Activated T-cell treated with anti-CD3 and anti-CD28 coated beads, Interleukin-2, amount 50 U/mL, for 72 hours (primary cell): ENCODE measurements around the gene SOD3. TPM values are rescaled to one million over a fixed set of nuclear protein-coding genes. Genes with fewer than 3 reads are reported as not detected.

Source experiments
- ATAC-seq, 2 donors: fragments of 150-1000 bp; cut with Tn5 transposase; replicated peaks in 1 of 2; 2 replicates each; pipeline ENCODE4 v1.10.0; 2021; ENCODE audit warnings: moderate library complexity in 2 of 2, mild to moderate bottlenecking in 1 of 2
- DNase-seq, 2 donors: peaks; one replicate each; pipeline ENCODE4 v3.0.0; 2021 to 2022; ENCODE audit warnings: mixed read lengths in 1 of 2
- H3K27ac Mint-ChIP-seq: one replicate; pipeline ENCODE4 v1.8.0; 2022; ENCODE audit warnings: mild to moderate bottlenecking, moderate library complexity, mixed read lengths
- H3K27me3 Mint-ChIP-seq: one replicate; pipeline ENCODE4 v1.8.0; 2022; ENCODE audit warnings: low read depth, mixed read lengths
- H3K36me3 Mint-ChIP-seq, 2 donors: one replicate each; pipeline ENCODE4 v1.8.0; 2022; ENCODE audit warnings: mixed read lengths in 2 of 2, mild to moderate bottlenecking in 1 of 2; ENCODE audit not compliant: insufficient read depth in 2 of 2
- H3K4me1 Mint-ChIP-seq: one replicate; pipeline ENCODE4 v1.8.0; 2022; ENCODE audit warnings: low read depth, mixed read lengths
- H3K4me3 Mint-ChIP-seq, 2 donors: one replicate each; pipeline ENCODE4 v1.8.0; 2022; ENCODE audit warnings: mild to moderate bottlenecking in 2 of 2, mixed read lengths in 2 of 2, moderate library complexity in 2 of 2
- H3K9me3 Mint-ChIP-seq, 2 donors: one replicate each; pipeline ENCODE4 v1.8.0; 2022; ENCODE audit warnings: mixed read lengths in 2 of 2
- total RNA-seq, 2 donors: library from RNA; stranded (reverse); gene quantifications; one replicate each; pipeline ENCODE4 v1.2.3, GENCODE V29; 2022

Gene SOD3, protein sequence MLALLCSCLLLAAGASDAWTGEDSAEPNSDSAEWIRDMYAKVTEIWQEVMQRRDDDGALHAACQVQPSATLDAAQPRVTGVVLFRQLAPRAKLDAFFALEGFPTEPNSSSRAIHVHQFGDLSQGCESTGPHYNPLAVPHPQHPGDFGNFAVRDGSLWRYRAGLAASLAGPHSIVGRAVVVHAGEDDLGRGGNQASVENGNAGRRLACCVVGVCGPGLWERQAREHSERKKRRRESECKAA
- total RNA-seq: not detected

DNA sequence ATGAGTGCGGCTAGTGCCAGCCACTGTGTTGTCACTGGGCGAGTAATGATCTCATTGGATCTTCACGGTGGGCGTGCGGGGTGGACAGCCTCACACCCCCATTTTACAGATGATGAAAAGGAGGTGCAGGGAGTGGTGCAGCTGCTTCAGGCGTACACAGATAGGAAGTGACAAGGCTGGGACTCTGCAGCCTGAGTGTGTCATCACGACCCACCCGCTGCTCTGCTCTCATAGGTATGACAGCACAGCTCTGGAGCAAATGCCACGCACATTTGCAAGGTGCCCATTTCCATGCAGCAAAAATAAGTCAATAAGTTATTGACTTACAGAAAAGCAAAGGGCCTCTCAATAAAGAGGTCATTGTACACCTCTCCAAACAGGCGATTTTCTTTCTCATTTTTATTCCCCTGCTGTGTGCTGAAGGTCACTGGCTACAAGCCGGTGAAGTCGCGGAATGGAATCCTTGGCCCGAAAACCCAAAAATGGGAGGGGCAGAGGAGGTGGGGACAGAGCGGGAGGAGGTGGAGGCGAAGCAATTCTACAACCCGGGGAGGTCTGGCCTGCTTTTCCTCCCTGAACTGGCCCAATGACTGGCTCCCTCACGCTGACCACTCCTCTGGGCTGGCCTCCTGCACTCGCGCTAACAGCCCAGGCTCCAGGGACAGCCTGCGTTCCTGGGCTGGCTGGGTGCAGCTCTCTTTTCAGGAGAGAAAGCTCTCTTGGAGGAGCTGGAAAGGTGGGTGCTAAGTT lies at the start of gene SOD3:
TSS of gene SOD3 (plus strand) at position 658 of the 750 bp plus-strand sequence. CDS start 3,949 bp downstream, outside the sequence.
- Mint-ChIP-seq H3K4me1 (no peaks in the 10 kb centered on the region), H3K9me3 (no peaks in the 10 kb centered on the region), H3K4me3 (no peak within 1 kb of the TSS), H3K27ac (no peak within 1 kb of the TSS), H3K36me3 (no peaks in the 10 kb centered on the region), H3K27me3 (peaks cover 23% of the 10 kb centered on the region)
- ATAC-seq (no peak), DNase-seq (no peak)

DNA sequence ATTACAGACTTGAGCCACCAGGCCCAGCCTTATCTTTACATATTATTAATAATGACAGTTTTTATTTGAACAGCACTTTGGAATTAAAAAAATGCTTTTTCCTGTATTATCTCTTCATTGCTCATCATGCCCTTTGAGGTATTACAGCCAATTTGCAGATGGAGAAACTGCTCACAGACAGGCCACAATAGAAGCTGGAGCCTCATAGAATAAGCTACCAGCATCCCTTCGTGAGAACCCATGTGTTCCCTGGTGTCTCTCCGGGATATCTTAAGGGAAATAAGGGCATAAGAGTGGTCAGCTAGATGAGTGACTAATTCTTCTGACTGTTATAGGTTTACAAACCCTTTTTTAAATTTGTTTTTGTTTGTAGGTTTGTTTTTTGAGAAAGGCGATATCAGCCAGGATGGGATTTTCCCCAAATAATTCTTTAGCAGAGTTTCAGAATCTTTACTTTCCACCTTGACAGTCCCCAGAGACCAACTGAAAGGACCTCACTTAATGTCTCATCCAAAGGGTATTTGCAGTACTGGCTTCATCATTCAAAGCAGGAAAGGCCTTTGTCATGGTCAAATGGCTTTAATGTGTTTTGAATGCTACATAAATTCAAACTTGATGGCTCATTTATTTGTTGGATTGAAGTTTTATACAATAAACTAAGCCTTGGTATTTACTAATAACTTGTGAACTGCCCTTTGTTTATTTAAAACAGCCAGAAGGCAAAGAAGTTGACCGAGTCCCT lies 48.0 kb upstream of the SOD3 start:
- Mint-ChIP-seq H3K36me3 (no peaks in the 10 kb centered on the region), H3K27me3 (peaks cover 6% of the 10 kb centered on the region), H3K4me1 (no peaks in the 10 kb centered on the region), H3K9me3 (peaks cover 0 to 6% of the 10 kb centered on the region in 2 donors), H3K27ac (no peak overlapping the region), H3K4me3 (no peak overlapping the region)
- no peak for DNase-seq
- ATAC-seq: no peak

DNA sequence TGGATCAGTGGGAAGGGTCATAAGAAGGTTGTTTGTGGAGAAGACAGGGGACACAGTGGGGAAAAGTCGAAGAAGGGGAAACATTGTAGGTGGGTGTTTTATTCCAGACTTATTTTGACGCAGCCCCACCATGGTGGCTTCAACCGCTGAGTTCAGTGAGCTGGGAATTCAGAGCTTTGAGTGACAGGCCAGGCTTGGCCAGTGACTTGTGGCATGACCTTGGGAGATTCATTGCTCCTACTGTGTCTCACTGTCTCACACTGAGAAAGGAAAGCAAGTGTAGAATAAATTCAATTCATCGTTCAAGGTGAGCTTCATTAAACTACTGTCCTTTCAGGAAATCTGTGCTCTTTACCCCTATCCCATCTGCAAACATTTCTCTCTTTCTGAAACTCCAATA lies 47.4 kb upstream of the SOD3 start:
- ATAC-seq (no peak), DNase-seq (no peak)
- Mint-ChIP-seq H3K4me1 (no peaks in the 10 kb centered on the region), H3K4me3 (no peak overlapping the region), H3K27ac (no peak overlapping the region), H3K27me3 (peaks cover 6% of the 10 kb centered on the region), H3K36me3 (no peaks in the 10 kb centered on the region), H3K9me3 (peaks cover 0 to 6% of the 10 kb centered on the region in 2 donors)

DNA sequence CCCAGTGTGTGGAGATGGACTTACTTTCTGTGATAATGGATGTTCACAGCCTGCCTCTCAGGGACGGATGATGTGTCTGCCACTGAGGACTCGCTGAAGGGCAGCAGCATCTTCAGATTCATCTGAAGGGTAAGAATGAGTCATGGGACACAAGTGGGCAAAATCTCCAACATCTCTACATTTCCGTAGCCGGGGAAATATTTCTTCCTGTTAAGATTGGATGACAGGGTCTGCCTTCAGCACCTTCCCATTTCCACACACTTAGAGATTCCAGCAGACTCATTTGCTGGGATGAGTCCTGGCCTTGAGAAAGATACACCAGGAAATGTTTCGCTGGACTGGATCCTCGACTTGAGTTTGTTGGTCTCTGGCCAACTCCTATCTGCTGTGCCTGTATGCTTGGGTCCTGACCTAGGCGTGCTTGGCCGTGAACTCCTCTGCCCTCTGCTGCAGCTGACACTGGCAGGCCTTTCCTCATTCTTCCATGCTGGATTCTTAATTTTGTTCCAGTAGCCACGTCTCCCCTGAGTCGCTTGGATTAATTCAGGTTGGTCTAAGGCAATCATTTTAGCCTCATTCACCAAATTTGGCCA lies 46.5 kb upstream of the SOD3 start:
- Mint-ChIP-seq H3K4me1 (no peaks in the 10 kb centered on the region), H3K9me3 (peaks cover 0 to 6% of the 10 kb centered on the region in 2 donors), H3K36me3 (no peaks in the 10 kb centered on the region), H3K4me3 (no peak overlapping the region), H3K27me3 (peaks cover 6% of the 10 kb centered on the region), H3K27ac (no peak overlapping the region)
- no peak for ATAC-seq
- DNase-seq: no peak

DNA sequence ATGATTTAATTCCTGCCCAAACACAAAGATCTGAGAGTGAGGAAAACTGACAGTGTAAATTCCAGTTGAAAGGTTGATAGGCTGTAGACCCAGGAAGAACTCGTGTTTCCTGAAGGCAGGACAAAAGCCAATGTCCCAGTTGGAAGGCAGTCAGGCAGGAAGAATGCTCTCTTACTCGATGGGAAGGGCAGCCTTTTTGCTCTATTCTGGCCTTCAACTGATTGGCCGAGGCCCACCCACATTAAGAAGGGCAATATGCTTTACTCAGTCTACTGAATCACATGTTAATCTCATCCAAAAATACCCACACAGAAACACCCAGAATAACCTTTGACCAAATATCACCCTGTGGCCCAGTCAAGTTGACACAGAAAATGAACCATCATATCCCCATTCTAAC lies 45.3 kb upstream of the SOD3 start:
- H3K4me3 Mint-ChIP-seq: no peak overlapping the region
- H3K27ac Mint-ChIP-seq: no peak overlapping the region
- no peaks in the 10 kb centered on the region for H3K4me1 Mint-ChIP-seq
- DNase-seq (no peak), ATAC-seq (no peak)
- peaks cover 6% of the 10 kb centered on the region for H3K27me3 Mint-ChIP-seq
- peaks cover 0 to 6% of the 10 kb centered on the region in 2 donors for H3K9me3 Mint-ChIP-seq
- H3K36me3 Mint-ChIP-seq: no peaks in the 10 kb centered on the region

DNA sequence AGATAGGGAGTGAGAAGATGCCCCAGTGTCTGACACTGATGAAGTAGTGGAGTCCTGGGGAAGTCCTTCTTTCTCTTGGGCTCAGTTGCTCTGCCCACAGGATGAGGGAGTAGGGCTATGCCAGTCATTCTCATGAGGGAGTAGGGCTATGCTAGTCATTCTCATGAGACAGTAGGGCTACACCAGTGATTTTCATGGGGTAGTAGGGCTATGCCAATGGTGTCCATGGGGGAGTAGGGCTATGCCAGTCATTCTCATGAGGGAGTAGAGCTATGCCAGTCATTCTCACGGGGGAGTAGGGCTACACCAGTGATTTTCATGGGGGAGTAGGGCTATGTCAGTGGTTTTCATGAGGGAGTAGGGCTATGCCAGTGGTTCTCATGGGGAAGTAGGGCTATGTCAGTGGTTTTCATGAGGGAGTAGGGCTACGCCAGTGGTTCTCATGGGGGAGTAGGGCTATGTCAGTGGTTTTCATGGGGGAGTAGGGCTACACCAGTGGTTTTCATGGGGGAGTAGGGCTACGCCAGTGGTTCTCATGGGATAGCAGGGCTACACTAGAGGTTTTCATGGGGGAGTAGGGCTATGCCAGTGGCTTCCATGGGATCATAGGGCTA lies 43.3 kb upstream of the SOD3 start:
- DNase-seq (no peak), ATAC-seq (no peak)
- Mint-ChIP-seq H3K27me3 (peaks cover 6% of the 10 kb centered on the region), H3K27ac (no peak overlapping the region), H3K36me3 (peaks cover 0 to 5% of the 10 kb centered on the region in 2 donors), H3K9me3 (peaks cover 3 to 9% of the 10 kb centered on the region in 2 donors), H3K4me3 (no peak overlapping the region), H3K4me1 (no peaks in the 10 kb centered on the region)

DNA sequence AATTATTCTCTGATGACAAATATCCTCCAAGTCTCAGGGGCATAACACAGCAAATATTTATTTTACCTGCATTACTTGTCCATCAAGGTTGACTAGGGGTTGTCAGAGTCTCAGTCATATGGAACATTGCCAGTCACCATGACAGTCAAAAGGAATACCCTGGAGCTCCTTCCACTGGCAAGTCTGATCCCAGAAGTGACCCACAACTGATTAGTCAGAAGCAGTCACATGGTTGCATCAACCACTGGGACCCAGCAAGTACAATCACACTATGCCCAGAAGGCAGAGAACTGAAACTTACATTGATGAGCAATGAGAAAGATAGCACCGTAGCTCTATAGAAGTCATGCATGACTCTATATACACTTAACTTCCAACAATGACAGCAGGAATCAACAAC lies 41.9 kb upstream of the SOD3 start:
- Mint-ChIP-seq H3K4me1 (no peaks in the 10 kb centered on the region), H3K36me3 (peaks cover 2 to 10% of the 10 kb centered on the region in 2 donors), H3K27me3 (peaks cover 6% of the 10 kb centered on the region), H3K4me3 (no peak overlapping the region), H3K27ac (no peak overlapping the region), H3K9me3 (peaks cover 8 to 11% of the 10 kb centered on the region in 2 donors)
- ATAC-seq (peak in 1 of 2 donors; percentile 36), DNase-seq (no peak)

DNA sequence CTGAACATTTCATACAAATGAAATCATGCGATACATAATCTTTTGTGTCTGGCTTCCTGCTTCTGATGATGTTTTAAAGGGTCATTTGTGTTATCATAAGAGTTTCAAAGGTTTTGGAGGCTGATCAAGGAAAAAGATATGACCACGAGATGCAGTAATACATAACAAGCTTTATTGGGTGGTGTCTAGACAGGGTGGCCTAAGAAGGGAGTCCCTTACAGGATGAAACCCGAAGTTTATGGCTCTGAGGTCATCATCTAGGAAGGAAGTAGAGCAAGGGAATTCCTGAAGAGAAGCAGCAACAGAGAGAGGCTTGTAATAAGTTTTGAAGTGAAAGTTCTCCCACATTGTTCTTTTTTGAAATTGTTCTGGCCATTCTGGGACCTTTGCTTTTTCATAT lies 40.8 kb upstream of the SOD3 start:
- H3K27me3 Mint-ChIP-seq: peaks cover 6% of the 10 kb centered on the region
- H3K4me3 Mint-ChIP-seq: no peak overlapping the region
- no peak overlapping the region for H3K27ac Mint-ChIP-seq
- peaks cover 11 to 14% of the 10 kb centered on the region in 2 donors for H3K9me3 Mint-ChIP-seq
- peaks cover 2 to 10% of the 10 kb centered on the region in 2 donors for H3K36me3 Mint-ChIP-seq
- DNase-seq (no peak), ATAC-seq (no peak)
- no peaks in the 10 kb centered on the region for H3K4me1 Mint-ChIP-seq

DNA sequence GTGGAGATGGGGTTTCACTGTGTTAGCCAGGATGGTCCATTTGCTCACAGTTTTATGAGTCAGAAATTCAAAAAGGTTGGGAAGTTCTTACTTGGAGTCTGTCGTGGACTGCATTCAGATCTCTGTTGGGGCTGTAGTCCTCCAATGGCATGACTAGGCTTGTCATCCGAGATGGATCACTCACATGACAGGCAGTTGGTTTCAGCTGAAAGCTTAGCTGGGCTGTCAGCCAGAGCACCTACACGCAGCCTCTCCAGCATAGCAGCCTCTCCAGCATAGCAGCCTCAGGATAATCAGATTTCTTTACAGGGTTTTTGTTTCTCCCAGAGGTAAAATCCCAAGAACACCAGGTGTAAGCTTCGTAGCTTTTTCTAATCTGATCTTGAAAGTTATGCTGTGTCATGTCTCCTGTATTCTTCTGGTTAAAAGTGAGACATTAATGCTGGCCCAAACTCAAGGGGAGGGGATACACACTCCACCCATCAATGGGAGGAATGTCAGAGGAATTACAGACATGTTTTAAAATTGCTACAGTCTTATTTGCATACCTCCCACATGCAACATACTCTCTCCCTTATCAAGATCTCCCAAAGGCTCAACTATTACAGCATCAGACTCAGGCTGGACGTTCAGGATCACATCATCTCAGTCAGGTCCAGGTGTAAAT lies 31.6 kb upstream of the SOD3 start:
- H3K4me1 Mint-ChIP-seq: no peaks in the 10 kb centered on the region
- peaks cover 3 to 4% of the 10 kb centered on the region in 2 donors for H3K9me3 Mint-ChIP-seq
- no peaks in the 10 kb centered on the region for H3K36me3 Mint-ChIP-seq
- peaks cover 7% of the 10 kb centered on the region for H3K27me3 Mint-ChIP-seq
- no peak overlapping the region for H3K27ac Mint-ChIP-seq
- ATAC-seq (no peak), DNase-seq (no peak)
- H3K4me3 Mint-ChIP-seq: no peak overlapping the region

DNA sequence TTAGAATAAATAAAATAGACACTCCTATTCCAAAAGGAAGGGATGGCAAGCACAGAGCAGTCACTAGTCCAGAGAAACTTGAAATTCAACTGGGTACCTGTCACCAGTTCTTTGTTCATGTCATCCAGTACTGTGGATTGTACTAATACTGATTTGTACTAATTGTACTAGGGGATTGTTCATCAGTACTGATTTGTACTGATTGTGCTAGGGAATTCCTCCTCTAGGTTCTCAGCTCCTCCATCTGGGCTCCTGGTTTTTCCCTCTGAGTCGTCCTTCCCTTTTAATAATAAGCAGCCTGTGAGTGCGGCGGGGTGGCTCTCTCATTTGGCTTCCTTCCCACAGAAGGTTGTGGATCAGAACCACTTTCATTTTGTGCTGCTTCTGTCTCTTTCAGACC lies 31.0 kb upstream of the SOD3 start:
- H3K27me3 Mint-ChIP-seq: peaks cover 7% of the 10 kb centered on the region
- H3K4me3 Mint-ChIP-seq: no peak overlapping the region

DNA sequence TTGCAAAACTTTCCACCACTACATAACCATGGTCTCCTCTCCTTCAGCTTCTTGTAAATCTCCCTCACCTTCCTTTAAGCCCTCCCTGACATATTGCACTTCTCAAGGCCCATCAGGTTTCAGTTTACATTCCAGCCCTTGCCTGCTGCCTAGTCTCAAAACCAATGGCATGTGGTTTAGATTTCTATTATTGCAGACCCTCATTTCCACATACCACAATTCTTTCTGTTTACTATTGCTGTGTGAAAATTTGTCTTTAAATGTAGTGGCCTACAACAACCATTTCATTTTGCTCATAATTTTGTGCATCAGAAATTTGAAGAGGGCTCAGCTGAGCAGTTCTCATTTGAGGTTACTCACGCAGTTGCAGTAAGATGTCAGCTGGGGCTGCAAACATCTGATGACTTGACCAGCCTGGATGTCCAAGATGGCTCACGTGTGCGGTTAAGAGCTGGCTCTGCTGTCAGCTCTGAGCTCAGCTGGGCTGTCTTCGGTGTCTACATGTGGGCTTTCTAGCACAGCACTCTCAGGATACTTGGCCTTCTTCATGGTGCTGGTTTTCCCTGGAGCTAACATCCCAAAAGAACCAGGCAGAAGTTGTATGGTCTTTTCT lies 29.9 kb upstream of the SOD3 start:
- DNase-seq: no peak

More for the DNA sequence above, 31.0 kb upstream of the SOD3 start:
- H3K4me1 Mint-ChIP-seq: no peaks in the 10 kb centered on the region
- H3K27ac Mint-ChIP-seq: no peak overlapping the region
- DNase-seq (no peak), ATAC-seq (no peak)
- H3K9me3 Mint-ChIP-seq: peaks cover 1 to 2% of the 10 kb centered on the region in 2 donors
- H3K36me3 Mint-ChIP-seq: no peaks in the 10 kb centered on the region

DNA sequence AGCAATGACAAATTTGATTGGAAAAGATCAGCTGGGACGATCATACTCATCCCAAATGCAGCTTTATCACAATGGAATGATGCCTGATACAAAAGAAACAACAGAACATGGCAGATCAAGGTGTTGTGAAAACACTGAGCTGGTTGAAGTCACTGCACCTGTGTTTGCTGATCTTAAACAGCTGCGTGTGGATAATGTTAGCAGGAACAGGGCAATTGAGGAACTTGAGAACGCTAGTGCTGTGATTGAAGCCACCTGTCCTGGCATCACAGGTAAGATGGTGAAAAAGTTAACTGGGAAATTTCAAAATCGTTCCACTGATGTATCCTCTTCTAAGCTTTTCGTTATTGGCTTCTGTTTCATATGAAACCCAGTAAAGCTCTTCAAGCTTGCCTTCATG lies 27.4 kb upstream of the SOD3 start:
- ATAC-seq (no peak), DNase-seq (no peak)
- H3K27me3 Mint-ChIP-seq: peaks cover 7% of the 10 kb centered on the region
- no peak overlapping the region for H3K4me3 Mint-ChIP-seq
- no peaks in the 10 kb centered on the region for H3K36me3 Mint-ChIP-seq
- peaks cover 10% of the 10 kb centered on the region for H3K4me1 Mint-ChIP-seq
- H3K9me3 Mint-ChIP-seq: peaks cover 1 to 2% of the 10 kb centered on the region in 2 donors
- H3K27ac Mint-ChIP-seq: no peak overlapping the region

More for the DNA sequence above, 29.9 kb upstream of the SOD3 start:
- no peak overlapping the region for H3K4me3 Mint-ChIP-seq
- no peak overlapping the region for H3K27ac Mint-ChIP-seq
- no peak for ATAC-seq
- H3K27me3 Mint-ChIP-seq: peaks cover 7% of the 10 kb centered on the region
- H3K36me3 Mint-ChIP-seq: no peaks in the 10 kb centered on the region
- H3K4me1 Mint-ChIP-seq: peaks cover 10% of the 10 kb centered on the region
- peaks cover 1 to 2% of the 10 kb centered on the region in 2 donors for H3K9me3 Mint-ChIP-seq
